ENCODE data around the gene CCDC71L. TPM values are rescaled to one million over a fixed set of nuclear protein-coding genes. Genes with fewer than 3 reads are reported as not detected.

CCDC71L gene
- total RNA-seq, 4 donors from 2014 or later, result 23.2 to 145 (median 30.1) TPM

GRCh38 chr7:106612432-106612831, 48.5 kb downstream of the CCDC71L start:
- TF ChIP-seq POLR2A (IDR thresholded peaks at IDR 0.05; ENCODE audit: low read depth) (no peak), EP300 (IDR thresholded peaks at IDR 0.05) (no peak), CTCF (IDR thresholded peaks at IDR 0.05) (no peak), POLR2AphosphoS5 (IDR thresholded peaks at IDR 0.05) (no peak)
- Histone ChIP-seq H3K27me3 (no peaks in the 10 kb centered on the region), H3K4me3 (no peak overlapping the region), H3K36me3 (no peaks in the 10 kb centered on the region), H3K4me1 (peaks cover 0 to 4% (median 0%) of the 10 kb centered on the region in 4 donors), H3K9me3 (peaks cover 0 to 4% (median 0%) of the 10 kb centered on the region in 4 donors), H3K27ac (replicated peaks in 1 of 4) (no peak overlapping the region)
- intact Hi-C loops (cut with DNase I), result no loop called here
- WGBS, result 80% methylated on average over 1 of the region's 1 CpG
- no peak for DNase-seq (ENCODE audit: extremely low spot score)

GRCh38 chr7:106611911-106612310, 49.0 kb downstream of the CCDC71L start:
- WGBS, result 77% methylated on average over 3 of the region's 3 CpGs
- no peak overlapping the region for H3K4me3 ChIP-seq
- no peak for DNase-seq (ENCODE audit: extremely low spot score)
- H3K27ac ChIP-seq (replicated peaks in 1 of 4), result no peak overlapping the region
- intact Hi-C loops (cut with DNase I), result no loop called here
- H3K4me1 ChIP-seq, result peaks cover 0 to 4% (median 0%) of the 10 kb centered on the region in 4 donors
- H3K27me3 ChIP-seq, result no peaks in the 10 kb centered on the region
- TF ChIP-seq POLR2A (IDR thresholded peaks at IDR 0.05; ENCODE audit: low read depth) (no peak), CTCF (IDR thresholded peaks at IDR 0.05) (no peak), EP300 (IDR thresholded peaks at IDR 0.05) (no peak), POLR2AphosphoS5 (IDR thresholded peaks at IDR 0.05) (no peak)
- H3K9me3 ChIP-seq, result peaks cover 0 to 4% (median 0%) of the 10 kb centered on the region in 4 donors
- no peaks in the 10 kb centered on the region for H3K36me3 ChIP-seq

DNA sequence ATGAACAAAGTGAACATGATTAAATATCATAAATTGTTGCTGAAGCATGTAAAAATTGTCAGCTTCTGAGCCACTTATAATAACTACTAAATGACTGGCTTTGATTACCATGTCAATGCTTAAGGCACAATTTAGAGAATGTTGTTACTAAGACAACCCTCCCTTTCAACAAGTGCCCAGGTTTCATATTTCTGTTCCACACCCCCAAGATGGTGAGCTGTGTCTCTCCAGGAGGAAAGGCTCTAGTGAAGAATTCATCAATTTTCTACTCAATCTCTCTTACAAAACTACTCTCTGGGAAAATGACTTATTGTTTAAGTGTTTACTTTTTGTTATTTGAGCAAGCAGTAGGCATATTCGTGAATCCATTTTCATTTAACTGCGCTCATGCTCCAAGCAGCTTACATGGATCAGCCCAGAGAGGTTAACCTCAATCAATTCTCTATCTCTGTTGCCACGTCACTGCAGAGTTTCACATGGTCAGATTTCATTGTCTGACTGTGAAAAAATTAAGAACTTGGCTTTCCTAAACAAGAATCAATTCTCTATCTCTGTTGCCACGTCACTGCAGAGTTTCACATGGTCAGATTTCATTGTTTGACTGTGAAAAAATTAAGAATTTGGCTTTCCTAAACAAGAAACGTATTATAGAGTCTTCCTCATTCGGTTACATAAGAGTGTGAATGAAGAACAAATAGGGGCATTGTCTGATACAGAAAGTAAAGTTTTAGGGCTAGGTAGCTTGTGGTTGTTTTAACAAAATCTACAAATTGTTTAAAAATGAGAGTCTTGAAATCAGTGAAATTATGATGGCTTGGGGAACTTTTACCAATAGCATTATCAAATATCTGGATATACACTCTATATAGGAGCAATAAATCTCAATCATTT, 49.7 kb downstream of the CCDC71L start:
- Histone ChIP-seq H3K27me3 (no peaks in the 10 kb centered on the region), H3K4me1 (peaks cover 0 to 4% (median 0%) of the 10 kb centered on the region in 4 donors), H3K4me3 (no peak overlapping the region), H3K36me3 (no peaks in the 10 kb centered on the region), H3K27ac (replicated peaks in 1 of 4) (no peak overlapping the region), H3K9me3 (peaks cover 0 to 4% (median 0%) of the 10 kb centered on the region in 4 donors)
- WGBS, result 66% methylated on average over 6 of the region's 6 CpGs
- no peak for DNase-seq (ENCODE audit: extremely low spot score)
- TF ChIP-seq POLR2AphosphoS5 (IDR thresholded peaks at IDR 0.05) (no peak), POLR2A (IDR thresholded peaks at IDR 0.05; ENCODE audit: low read depth) (no peak), CTCF (IDR thresholded peaks at IDR 0.05) (no peak), EP300 (IDR thresholded peaks at IDR 0.05) (no peak)
- intact Hi-C loops (cut with DNase I), result no loop called here

DNA sequence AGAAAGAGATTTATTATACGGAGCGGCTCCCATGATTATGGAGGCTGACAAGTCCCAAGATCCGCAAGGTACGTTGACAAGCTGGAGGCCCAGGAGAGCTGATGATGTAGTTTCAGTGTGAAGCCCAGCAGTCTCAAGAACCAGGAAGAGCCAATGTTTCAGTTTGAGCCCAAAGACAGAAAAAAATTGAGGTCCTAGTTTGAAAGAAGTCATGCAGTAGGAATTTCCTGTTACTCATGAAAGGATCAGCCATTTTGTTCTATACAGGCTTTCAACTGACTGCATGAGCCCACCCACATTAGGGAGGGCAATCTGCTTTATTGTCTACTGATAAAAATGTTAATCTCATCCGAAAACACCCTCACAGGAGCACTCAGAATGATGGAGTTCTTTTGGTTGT, 51.5 kb downstream of the CCDC71L start:
- Histone ChIP-seq H3K27ac (replicated peaks in 1 of 4) (no peak overlapping the region), H3K27me3 (no peaks in the 10 kb centered on the region), H3K4me3 (no peak overlapping the region), H3K4me1 (no peaks in the 10 kb centered on the region), H3K9me3 (peaks cover 0 to 4% (median 0%) of the 10 kb centered on the region in 4 donors), H3K36me3 (no peaks in the 10 kb centered on the region)
- TF ChIP-seq POLR2AphosphoS5 (IDR thresholded peaks at IDR 0.05) (no peak), EP300 (IDR thresholded peaks at IDR 0.05) (no peak), POLR2A (IDR thresholded peaks at IDR 0.05; ENCODE audit: low read depth) (no peak), CTCF (IDR thresholded peaks at IDR 0.05) (no peak)
- intact Hi-C loops (cut with DNase I), result no loop called here
- WGBS, result 94% methylated on average over 5 of the region's 5 CpGs
- no peak for DNase-seq (ENCODE audit: extremely low spot score)
